Urothelium cell line (cell line): Measurements from ENCODE around the gene CHRNA10.
"Not testable (repeated sequence)": the region's sequence is repeated elsewhere in the genome, so short reads cannot be mapped to it uniquely, and the experiment has no call there.

Experiments used
- DNase-seq: peaks from one replicate; pipeline ENCODE4 v3.0.0; 2011; ENCODE audit warnings: low spot score, mixed read lengths
- FAIRE-seq: peaks from 2 replicates; lab custom pipeline; 2011; peaks lifted over from hg19 to GRCh38; lab: Jason Lieb, UNC

The CHRNA10 gene

DNA sequence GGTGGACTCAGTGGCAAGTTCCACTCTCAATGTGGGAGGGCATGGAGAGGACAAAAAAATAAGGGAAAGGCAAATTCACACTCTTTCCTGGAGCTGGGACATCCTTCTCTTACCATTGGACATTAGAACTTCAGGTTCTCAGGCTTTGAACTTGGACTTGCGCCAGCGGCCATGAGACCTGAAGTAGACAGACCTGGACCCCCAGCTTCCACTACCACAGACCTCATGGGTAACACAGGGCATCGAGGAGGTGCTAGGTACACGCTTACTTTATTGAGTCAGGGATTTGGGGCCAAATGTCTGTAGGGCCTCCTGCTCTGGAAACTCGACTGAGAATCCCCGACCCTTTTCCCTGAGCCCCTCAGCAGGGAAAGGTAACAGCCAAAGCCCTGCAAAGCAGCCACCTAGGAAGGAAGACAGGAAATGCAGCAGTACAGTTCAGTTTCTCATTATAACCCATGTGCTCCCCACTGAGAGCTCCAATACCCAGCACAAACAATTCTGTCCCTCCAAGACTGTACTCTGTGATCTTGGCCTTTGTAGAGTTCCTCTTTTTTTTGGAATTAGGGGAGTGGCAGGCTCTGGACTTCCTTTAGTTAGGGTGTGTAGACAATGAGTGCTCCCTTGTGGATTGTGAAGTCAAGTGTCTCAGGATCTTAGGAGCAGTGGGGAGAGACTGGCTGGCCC is 5.7 kb downstream of the CHRNA10 start:
- FAIRE-seq, result no peak
- DNase-seq, result no peak

DNA sequence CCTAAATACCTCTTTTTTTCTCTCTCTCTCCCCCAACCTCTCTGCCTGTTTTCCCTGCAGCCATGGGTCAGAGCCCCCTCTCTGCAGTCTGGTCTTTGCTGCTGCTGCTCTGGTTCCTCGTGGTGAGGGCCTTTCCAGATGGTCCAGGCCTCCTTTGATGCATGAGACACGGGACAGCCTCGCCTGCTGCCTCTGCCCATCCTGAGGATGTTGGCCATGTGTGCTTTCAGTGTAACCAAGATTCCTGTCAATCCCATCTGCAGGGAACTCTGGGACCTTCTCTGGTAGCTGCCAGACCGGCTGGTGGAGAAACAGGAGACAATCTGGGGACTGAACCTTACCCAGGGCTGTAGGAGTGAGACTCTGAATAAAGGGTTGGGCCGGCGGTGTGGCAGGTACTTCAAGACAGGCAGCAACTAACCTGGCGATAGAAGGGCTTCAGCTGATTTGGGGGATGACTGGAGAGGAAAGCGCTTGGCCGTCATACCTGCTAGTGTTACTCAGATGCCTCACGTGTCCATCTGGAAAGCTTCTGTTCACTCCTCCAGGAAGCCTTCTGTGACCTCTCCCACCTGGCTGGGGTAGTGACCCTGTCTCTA is 7.1 kb downstream of the CHRNA10 start:
- no peak for FAIRE-seq
- DNase-seq, result no peak

DNA sequence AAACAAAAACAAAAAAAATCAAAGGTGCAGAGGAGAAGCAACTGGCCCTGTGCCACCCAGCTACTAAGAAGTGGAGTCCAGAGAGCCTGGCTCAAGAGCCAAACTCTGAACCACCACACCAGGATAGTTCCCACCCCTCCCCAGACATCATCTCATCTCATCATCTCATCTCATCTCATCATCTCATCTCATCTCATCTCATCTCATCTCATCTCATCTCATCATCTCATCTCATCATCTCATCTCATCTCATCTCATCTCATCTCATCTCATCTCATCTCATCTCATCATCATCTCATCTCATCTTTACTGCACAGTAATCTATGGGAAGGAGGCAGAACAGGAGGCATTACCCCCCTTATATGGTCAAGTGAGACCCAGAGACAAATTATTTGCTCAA is 8.3 kb downstream of the CHRNA10 start:
- no peak for FAIRE-seq

DNA sequence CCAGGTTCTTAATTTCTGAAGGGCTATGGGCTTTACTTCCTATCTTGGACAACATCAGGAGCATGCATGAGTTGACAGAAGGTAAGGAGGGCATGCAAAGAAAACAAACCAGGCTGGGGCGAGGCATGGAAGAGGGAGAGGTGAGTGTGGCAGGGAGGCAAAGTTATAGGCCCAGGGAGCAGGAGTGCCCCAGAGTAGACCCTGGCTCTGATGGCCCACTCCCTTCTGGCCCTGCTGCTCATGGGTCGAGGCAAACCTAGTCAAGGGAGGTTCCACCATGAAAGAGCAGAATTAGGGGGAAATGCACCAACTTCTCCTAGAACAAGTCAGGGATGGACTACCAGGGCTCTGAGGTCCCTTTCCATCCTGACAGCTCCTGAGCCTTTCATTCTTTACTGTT is 10.2 kb downstream of the CHRNA10 start:
- FAIRE-seq (no peak), DNase-seq (no peak)

More for the DNA sequence above, 8.3 kb downstream of the CHRNA10 start:
- DNase-seq, result no peak

DNA sequence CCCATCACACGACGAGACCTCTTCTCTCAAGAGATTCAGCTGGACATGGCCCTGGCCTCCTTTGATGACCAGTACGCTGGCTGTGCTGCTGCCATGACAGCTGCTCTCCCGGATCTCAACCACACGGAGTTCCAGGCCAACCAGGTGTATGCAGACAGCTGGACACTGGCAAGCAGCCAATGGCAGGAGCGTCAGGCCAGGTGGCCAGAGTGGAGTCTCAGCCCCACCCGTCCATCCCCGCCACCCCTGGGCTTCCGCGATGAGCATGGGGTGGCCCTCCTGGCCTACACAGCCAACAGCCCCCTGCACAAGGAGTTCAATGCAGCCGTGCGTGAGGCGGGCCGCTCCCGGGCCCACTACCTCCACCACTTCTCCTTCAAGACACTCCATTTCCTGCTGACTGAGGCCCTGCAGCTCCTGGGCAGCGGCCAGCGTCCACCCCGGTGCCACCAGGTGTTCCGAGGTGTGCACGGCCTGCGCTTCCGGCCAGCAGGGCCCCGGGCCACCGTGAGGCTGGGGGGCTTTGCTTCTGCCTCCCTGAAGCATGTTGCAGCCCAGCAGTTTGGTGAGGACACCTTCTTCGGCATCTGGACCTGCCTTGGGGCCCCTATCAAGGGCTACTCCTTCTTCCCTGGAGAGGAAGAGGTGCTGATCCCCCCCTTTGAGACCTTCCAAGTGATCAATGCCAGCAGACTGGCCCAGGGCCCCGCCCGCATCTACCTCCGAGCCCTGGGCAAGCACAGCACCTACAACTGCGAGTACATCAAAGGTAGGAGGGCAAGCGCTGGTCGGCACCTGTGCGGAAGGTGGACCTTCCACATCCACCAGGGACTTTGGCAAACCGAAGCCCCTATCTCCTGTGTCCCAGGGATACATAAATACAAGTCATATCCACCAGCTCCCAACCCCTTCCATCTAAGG is 11.3 kb downstream of the CHRNA10 start:
- FAIRE-seq (no peak), DNase-seq (no peak)

DNA sequence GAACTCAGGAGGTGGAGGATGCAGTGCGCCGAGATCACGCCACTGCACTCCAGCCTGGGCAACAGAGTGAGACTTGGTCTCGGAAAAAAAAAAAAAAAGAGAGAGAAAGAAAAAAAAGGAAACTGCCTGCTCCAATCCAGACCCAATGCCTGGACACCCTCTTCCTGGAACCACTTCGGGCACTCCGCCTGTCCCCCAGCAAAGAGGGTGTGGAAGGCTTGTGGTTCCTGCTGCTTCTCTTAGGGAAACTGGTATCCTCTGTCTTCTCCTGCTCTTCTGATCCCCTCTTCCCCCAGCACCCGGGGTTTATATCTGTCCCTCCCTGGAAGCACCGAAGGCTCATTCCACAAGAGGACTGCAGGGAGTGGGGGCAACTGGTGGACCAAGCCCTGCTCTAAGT is 12.9 kb downstream of the CHRNA10 start:
- no peak for FAIRE-seq
- DNase-seq, result no peak

DNA sequence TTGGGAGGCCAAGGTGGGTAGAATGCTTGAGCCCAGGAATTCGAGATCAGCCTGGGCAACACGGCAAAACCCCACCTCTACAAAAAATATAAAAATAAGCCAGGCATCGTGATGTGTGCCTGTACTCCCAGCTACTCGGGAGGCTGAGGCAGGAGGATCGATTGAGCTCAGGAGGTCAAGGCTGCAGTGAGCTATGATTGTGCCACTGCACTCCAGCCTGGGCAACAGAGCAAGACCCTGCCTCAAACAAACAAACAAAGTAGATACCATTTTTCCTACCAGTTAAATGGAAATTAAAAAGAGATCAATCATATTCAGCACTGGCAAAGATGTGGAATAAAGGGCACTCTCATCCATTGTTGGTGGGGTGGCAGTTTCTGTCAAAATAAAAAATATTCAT is 13.9 kb downstream of the CHRNA10 start:
- not testable (repeated sequence) for DNase-seq, FAIRE-seq

DNA sequence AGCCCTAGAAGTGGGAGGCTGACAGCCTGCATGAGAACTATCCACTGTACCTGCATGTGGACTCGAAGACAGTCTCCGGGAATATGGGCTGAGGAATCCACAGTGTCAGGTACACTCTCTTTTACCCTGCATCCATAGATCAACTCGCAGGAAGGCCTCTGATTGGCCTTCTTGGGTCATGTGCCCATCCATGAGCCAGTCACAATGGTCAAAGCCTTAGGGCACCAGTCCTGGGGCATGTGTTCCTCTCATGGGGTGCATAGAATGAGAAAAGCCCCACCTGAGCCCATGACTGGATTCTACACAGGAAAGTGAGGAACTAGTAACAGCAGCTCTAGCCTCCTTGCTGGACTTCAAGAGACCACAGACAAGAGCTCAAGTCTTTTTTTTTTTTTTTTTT is 15.6 kb downstream of the CHRNA10 start:
- DNase-seq (no peak), FAIRE-seq (no peak)

DNA sequence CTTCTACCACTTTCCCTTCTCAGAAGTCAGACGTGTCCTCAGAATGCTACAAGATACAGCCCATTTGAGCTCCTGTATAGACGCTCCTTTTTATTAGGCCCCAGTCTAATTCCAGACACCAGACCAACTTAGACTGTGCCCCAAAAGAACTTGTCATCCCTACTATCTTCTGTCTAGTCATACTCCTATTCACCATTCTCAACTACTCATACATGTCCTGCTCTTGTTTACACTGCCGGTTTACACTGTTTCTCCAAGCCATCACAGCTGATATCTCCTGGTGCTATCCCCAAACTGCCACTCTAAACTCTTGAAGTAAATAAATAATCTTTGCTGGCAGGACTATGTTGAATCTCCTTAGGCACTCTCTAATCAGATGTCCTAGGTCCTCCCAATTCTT is 18.7 kb downstream of the CHRNA10 start:
- FAIRE-seq, DNase-seq: not testable (repeated sequence)

DNA sequence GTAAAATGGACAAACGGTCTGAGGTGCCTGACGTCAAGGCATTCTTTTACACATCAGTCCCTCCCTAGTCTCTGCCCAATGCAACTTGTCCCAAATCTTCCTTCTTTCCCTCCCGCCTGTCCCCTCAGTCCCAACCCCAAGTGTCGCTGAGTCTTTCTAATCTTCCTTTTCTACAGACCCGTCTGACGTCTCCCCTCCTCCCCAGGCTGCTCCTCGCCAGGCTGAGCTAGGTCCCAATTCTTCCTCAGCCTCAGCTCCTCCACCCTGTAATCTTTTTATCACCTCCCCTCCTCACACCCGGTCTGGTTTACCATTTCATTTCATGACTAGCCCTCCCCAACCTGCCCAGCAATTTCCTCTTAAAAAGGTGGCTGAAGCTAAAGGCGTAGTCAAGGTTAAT is 21.8 kb downstream of the CHRNA10 start:
- not testable (repeated sequence) for FAIRE-seq

DNA sequence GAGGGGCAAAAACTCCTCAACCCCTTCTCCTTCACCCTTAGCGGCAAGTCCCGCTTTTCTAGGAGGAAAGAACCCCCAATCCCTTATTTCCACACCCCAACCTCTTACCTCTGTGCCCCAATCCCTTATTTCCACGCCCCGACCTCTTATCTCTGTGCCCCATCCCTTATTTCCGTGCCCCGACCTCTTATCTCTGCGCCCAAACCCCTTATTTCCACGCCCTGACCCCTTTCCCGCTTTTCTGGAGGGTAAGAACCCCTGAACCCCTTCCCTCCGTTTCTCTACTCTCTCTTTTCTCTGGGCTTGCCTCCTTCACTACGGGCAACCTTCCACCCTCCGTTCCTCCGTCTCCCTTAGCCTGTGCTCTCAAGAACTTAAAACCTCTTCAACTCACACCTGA is 22.3 kb downstream of the CHRNA10 start:
- not testable (repeated sequence) for FAIRE-seq, DNase-seq

More for the DNA sequence above, 21.8 kb downstream of the CHRNA10 start:
- DNase-seq, result not testable (repeated sequence)

DNA sequence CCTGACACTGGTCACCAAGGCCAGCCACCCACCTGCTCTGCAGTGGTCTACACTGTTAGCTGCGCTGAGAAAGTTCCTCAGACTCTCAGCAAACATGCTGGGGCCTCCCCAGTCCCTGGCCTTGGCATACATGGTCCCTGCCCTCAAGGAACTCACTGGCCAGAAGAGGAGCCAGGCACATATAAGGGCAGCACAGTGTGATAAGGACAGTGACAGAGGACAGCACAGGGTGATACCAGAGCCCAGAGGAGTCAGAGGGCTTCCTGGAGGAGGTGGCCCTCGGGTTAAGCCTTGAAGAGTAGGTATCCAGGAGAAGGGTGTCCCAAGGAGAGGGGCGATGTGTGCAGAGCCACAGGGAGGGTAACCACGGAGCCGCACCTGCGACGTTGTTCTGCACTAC is 25.6 kb downstream of the CHRNA10 start:
- FAIRE-seq, result no peak
- no peak for DNase-seq

DNA sequence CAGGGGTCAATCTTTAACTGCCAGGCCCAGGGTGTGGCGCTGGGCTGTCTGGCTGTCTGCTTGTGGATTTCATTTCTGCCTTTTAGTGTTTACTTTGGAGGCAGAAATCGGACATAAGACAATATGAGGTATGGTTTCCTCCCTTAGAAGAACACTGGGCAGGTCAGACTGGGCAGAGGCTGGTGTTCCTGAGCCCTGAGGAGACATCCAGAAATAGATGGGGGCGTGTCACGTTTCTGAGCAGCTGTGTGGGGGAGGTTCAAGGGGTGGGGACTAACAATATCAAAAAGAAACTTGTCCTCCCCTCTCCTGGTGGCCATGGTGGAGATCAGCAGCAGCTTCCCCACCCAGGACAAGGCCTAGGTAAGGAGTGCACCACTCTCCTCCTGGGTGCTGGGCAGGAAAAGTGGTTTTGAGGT is 26.4 kb downstream of the CHRNA10 start, which contains the start of gene ART1:
ART1 (plus strand) TSS at position 312 of the 419 bp plus-strand sequence. CDS start 14,086 bp downstream, outside the sequence.
- DNase-seq (no peak), FAIRE-seq (no peak)

DNA sequence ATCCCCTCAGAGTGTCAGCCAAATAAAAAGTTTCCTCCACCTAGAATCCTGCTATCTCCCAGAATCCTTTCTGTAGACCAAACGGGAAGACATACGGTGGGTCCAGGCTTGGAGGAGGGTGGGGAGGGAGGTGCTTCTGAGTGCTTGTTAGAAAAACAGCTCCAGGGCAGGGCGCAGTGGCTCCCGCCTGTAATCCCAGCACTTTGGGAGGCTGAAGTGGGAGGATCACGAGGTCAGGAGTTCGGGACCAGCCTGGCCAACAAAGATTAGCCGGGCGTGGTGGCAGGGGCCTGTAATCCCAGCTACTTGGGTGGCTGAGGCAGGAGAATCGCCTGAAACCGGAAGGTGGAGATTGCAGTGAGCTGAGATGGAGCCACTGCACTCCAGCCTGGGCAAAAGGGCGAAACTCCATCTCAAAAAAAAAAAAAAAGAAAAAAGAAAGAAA is 28.1 kb downstream of the CHRNA10 start:
- not testable (repeated sequence) for DNase-seq, FAIRE-seq

DNA sequence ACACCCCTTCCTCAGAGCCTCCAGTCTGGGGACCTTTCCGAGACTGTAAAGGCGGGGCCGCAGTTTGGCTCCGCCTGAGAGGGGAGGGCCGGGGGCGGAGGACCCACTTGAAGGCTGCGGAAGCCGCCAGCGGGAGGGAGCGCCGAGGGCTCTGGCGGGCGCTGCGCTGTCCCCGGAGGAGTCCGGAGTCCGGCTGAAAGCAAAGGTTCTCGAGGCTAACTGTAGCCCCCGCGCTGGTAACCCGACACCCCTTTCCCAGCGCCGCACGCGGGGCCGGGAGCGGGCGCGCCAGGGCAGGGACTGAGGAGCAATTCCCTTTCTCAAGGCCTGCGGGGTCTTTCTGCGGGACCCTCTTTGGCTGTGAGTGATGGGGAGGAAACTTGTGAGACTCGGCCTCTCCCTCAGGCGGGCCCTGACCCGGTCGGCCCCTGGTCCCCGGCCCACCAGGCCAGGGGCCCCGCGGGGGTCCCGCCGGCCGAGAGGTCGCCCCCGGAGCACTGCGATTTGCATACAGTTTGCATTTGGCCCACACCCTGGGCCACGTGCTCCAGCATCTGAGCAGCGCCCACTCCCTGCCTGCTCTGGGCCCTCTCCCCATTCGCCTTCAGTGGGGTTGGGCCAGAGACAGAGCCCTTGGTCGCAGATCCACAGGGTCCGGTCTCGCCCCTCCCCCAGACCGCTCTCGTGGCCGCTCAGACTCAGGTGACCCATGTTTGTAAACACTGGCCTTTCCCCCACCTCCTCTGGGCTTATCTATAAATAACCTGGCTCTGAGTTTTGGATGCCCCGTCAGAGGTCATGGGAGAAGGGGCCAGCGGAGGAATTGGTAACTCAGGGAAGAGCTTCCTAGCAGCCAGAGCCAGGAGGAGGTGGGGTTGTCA is 28.9 kb downstream of the CHRNA10 start:
- DNase-seq, result peak; percentile 59
- no peak for FAIRE-seq

DNA sequence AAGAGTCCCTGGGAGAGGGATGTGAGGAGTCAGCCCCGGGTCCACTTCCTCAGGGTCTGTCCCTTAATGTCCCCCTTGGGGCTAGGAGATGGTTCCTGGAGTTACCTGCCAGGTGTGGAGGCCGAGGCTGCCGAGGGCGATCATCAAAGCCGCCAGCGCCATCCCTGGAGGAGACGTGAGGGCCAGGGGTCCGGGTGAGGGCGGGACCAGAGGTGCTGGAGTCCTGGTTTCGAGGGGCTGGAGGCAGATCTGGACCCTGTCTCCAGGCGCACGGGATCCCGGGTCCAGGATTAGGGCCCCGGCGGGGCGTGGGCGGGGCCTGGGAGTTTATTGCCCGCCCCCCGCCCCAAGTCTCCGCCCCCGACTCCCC is 29.5 kb downstream of the CHRNA10 start, which contains the start of gene ART5:
ART5 (minus strand) TSS at position 292 of the 370 bp plus-strand sequence; CDS start at position 162, 130 bp downstream.
- no peak for FAIRE-seq
- no peak for DNase-seq

DNA sequence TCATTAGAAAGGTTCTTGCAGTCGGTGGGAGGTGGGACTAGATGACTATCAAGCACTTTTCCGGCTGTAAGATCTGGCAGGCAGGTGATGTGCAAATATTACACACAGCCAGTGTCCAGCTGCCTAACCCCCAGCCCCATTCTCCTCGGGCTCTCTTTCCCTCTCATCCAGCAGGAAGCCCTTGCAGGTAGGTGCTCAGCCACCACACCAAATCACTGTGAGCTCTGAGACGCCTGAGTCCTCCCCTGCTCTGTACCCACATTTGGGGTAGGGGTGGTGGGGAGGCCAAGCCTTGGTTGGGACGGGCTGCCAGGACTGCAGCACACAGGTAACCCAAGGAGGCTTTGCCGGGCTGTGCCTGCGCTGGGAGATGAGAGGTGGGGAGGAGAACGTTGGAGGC is 30.0 kb downstream of the CHRNA10 start:
- DNase-seq, result no peak
- FAIRE-seq, result no peak

DNA sequence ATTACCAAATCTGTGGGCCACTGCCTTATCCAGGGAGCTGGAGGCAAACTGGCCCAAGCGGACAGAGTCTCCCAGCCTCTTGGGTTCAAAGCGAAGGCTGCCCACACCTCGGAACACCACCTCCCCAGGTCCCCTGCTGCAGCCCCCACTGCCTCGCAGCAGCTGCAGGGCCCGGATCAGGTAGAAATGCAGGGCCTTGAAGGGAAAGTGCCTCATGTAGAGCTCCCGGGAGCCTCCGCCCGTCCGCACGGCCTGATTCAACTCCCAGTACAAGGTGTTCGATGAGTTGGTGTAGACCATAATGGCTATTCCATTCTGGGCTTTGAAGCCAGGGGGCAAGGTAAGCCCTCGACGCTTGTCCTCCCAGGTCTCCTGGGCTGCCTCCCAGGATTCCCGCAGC is 31.3 kb downstream of the CHRNA10 start:
- FAIRE-seq, result no peak
- DNase-seq, result no peak

DNA sequence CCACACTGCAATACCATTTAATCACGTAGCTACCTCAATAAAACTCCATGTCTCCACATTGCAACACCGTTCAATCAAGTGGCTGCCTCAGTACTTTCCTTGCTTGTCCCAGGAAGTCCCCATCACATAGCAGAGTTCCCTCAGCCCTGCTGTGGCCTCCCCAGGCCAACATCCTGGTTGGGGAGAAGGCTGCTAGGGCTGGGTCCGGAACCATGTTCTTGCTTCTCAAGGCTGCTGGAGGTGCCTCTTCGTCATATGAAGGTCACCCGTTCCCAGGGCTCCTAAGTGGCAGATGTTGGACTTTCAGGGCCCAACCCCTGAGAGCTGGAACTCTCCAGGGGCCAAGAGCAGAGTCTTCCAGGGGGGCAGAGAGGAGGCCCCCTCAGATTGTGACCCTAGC is 32.7 kb downstream of the CHRNA10 start:
- DNase-seq (no peak), FAIRE-seq (no peak)

DNA sequence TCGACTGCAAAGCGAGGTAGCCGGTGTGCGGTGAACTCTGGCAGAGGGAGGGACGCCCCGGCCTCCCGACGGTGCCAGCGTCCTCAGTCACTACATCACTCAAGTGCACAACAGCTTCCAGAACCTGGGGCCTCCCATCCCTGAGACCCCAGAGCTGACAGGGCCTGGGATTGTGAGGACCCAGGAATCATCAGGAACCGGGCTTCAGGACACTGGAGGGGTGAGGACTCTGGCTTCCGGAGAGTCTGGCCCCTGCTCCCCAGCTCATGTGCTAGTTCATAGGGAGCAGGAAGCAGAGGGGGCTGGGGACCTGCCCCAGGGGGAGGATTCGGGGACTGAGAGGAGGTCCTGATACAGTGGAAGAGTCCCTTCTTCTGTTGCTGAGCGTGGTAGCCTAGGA is 34.0 kb downstream of the CHRNA10 start:
- DNase-seq, result no peak
- no peak for FAIRE-seq
